H9 (cell line): Measurements from ENCODE around the gene BCL2L2. TPM values are rescaled to one million over a fixed set of nuclear protein-coding genes. Genes with fewer than 3 reads are reported as not detected.

Source experiments
- DNase-seq: peaks from one replicate; pipeline ENCODE4 v3.0.0-alpha.2; 2017
- H2AFZ ChIP-seq: one replicate; pipeline ENCODE4 v1.6.1; 2013; ENCODE audit warnings: mild to moderate bottlenecking, low read length, control low read depth, moderate library complexity
- H2AK5ac ChIP-seq: 2 replicates; pipeline ENCODE4 v1.6.1; 2013; ENCODE audit warnings: low read length, control low read depth, mixed read lengths; ENCODE audit not compliant: insufficient read length
- H2BK120ac ChIP-seq: one replicate; pipeline ENCODE4 v1.6.1; 2013; ENCODE audit warnings: low read depth, mild to moderate bottlenecking, low read length, control low read depth, inconsistent platforms; ENCODE audit not compliant: poor library complexity, severe bottlenecking
- H2BK12ac ChIP-seq: 2 replicates; pipeline ENCODE4 v1.6.1; 2013; ENCODE audit warnings: low read length, control low read depth, mixed read lengths, low read depth; ENCODE audit not compliant: insufficient read length
- H2BK15ac ChIP-seq: 2 replicates; pipeline ENCODE4 v1.6.1; 2013; ENCODE audit warnings: low read depth, low read length, control low read depth
- H2BK20ac ChIP-seq: one replicate; pipeline ENCODE4 v1.6.1; 2013; ENCODE audit warnings: low read depth, mild to moderate bottlenecking, low read length, control low read depth, inconsistent platforms; ENCODE audit not compliant: poor library complexity, severe bottlenecking
- H2BK5ac ChIP-seq: 2 replicates; pipeline ENCODE4 v1.6.1; 2013; ENCODE audit warnings: low read length, control low read depth, mixed read lengths; ENCODE audit not compliant: insufficient read length
- H3K14ac ChIP-seq: 2 replicates; pipeline ENCODE4 v1.6.1; 2013; ENCODE audit warnings: low read length, control low read depth; ENCODE audit not compliant: insufficient read depth
- H3K18ac ChIP-seq: 2 replicates; pipeline ENCODE4 v1.6.1; 2013; ENCODE audit warnings: low read depth, mild to moderate bottlenecking, mixed read lengths, low read length, control low read depth; ENCODE audit not compliant: insufficient read length
- H3K23ac ChIP-seq: 2 replicates; pipeline ENCODE4 v1.6.1; 2013; ENCODE audit warnings: low read length, control low read depth, mixed read lengths, low read depth; ENCODE audit not compliant: insufficient read length
- H3K23me2 ChIP-seq: 2 replicates; pipeline ENCODE4 v1.6.1; 2013; ENCODE audit warnings: low read depth, mild to moderate bottlenecking, mixed read lengths, low read length, control low read depth; ENCODE audit not compliant: insufficient read length, poor library complexity, severe bottlenecking
- H3K27ac ChIP-seq: 2 replicates; pipeline ENCODE4 v1.5.1; 2013; ENCODE audit warnings: low read length, control low read depth, mixed read lengths, low read depth; ENCODE audit not compliant: insufficient read length
- H3K27me3 ChIP-seq: 2 replicates; pipeline ENCODE4 v1.6.1; 2013; ENCODE audit warnings: low read length, control low read depth, inconsistent platforms; ENCODE audit not compliant: insufficient read depth
- H3K4ac ChIP-seq: 2 replicates; pipeline ENCODE4 v1.6.1; 2013; ENCODE audit warnings: low read depth, mild to moderate bottlenecking, control low read depth, inconsistent platforms, low read length, moderate library complexity
- H3K4me1 ChIP-seq: 2 replicates; pipeline ENCODE4 v1.6.1; 2013; ENCODE audit warnings: low read length, control low read depth, inconsistent platforms; ENCODE audit not compliant: insufficient read depth
- H3K4me2 ChIP-seq: 2 replicates; pipeline ENCODE4 v1.6.1; 2013; ENCODE audit warnings: low read length, control low read depth, mixed read lengths; ENCODE audit not compliant: insufficient read length, insufficient read depth
- H3K56ac ChIP-seq: 2 replicates; pipeline ENCODE4 v1.6.1; 2013; ENCODE audit warnings: low read depth, mild to moderate bottlenecking, mixed read lengths, low read length, control low read depth; ENCODE audit not compliant: insufficient read length
- H3K79me1 ChIP-seq: 2 replicates; pipeline ENCODE4 v1.6.1; 2013; ENCODE audit warnings: low read depth, mild to moderate bottlenecking, moderate library complexity, low read length, control low read depth, inconsistent platforms; ENCODE audit not compliant: insufficient read depth, poor library complexity, severe bottlenecking
- H3K79me2 ChIP-seq: 2 replicates; pipeline ENCODE4 v1.6.1; 2013; ENCODE audit warnings: low read length, control low read depth, inconsistent platforms; ENCODE audit not compliant: insufficient read depth
- H3K9ac ChIP-seq: 2 replicates; pipeline ENCODE4 v1.6.1; 2013; ENCODE audit warnings: low read length, control low read depth, mixed read lengths; ENCODE audit not compliant: insufficient read length; ENCODE audit errors: extremely low read depth
- H3K9me3 ChIP-seq: one replicate; pipeline ENCODE4 v1.6.1; 2013; ENCODE audit warnings: low read depth, low read length, inconsistent platforms; ENCODE audit not compliant: control insufficient read depth
- H3T11ph ChIP-seq: one replicate; pipeline ENCODE4 v1.6.1; 2013; ENCODE audit warnings: mild to moderate bottlenecking, low read length, control low read depth, inconsistent platforms
- H4K20me1 ChIP-seq: one replicate; pipeline ENCODE4 v1.6.1; 2013; ENCODE audit not compliant: control insufficient read depth, insufficient read length, insufficient read depth
- H4K5ac ChIP-seq: 2 replicates; pipeline ENCODE4 v1.6.1; 2013; ENCODE audit warnings: low read depth, mild to moderate bottlenecking, mixed read lengths, low read length, control low read depth; ENCODE audit not compliant: insufficient read length
- H4K8ac ChIP-seq: replicated peaks from 2 replicates; pipeline ENCODE4 v1.6.1; 2013; ENCODE audit warnings: low read length, control low read depth, mixed read lengths, low read depth; ENCODE audit not compliant: insufficient read length
- H4K91ac ChIP-seq: 2 replicates; pipeline ENCODE4 v1.6.1; 2013; ENCODE audit warnings: low read depth, mild to moderate bottlenecking, moderate library complexity, mixed read lengths, low read length, control low read depth; ENCODE audit not compliant: insufficient read length
- H3K27ac Mint-ChIP-seq, 3 experiments: 2 replicates in 2 of 3; 3 replicates in 1 of 3; pipeline ENCODE4 v1.8.0; 2020 to 2021; ENCODE audit warnings: mixed read lengths in 3 of 3, mild to moderate bottlenecking in 1 of 3, moderate library complexity in 1 of 3
- H3K27me3 Mint-ChIP-seq: 2 replicates; pipeline ENCODE4 v1.8.0; 2021; ENCODE audit warnings: low read depth, mild to moderate bottlenecking, moderate library complexity, mixed read lengths
- H3K36me3 Mint-ChIP-seq, 3 experiments: 2 replicates in 2 of 3; 3 replicates in 1 of 3; pipeline ENCODE4 v1.8.0; 2020 to 2021; ENCODE audit warnings: low read depth in 3 of 3, mixed read lengths in 3 of 3; ENCODE audit not compliant: insufficient read depth in 1 of 3
- H3K4me1 Mint-ChIP-seq, 2 experiments: 2 replicates each; pipeline ENCODE4 v1.8.0; 2020; ENCODE audit warnings: mixed read lengths in 2 of 2
- H3K4me3 Mint-ChIP-seq, 2 experiments: 2 replicates in 1 of 2; 3 replicates in 1 of 2; pipeline ENCODE4 v1.8.0; 2020 to 2021; ENCODE audit warnings: mild to moderate bottlenecking in 2 of 2, mixed read lengths in 2 of 2, moderate library complexity in 1 of 2
- H3K9me3 Mint-ChIP-seq, 2 experiments: 2 replicates in 1 of 2; 3 replicates in 1 of 2; pipeline ENCODE4 v1.8.0; 2020; ENCODE audit warnings: mild to moderate bottlenecking in 2 of 2, mixed read lengths in 2 of 2, moderate library complexity in 1 of 2
- CTCF ChIP-seq: fragments of 200-600 bp; sonication (generic); conservative IDR thresholded peaks from 3 replicates; pipeline ENCODE4 v1.8.0; 2021; ENCODE audit warnings: antibody characterized with exemption, mild to moderate bottlenecking
- WGBS: extraction: QIAGEN DNeasy Blood & Tissue Kit; methylation state at CpG from one replicate; pipeline ENCODE4 v1.1.7; 2013; ENCODE audit warnings: missing lambda C conversion rate, low lambda C conversion rate, mixed read lengths; ENCODE audit not compliant: insufficient read length; ENCODE audit errors: extremely low coverage; 5-methylcytosine and 5-hydroxymethylcytosine counted together
- total RNA-seq: library from RNA; stranded (reverse); gene quantifications from 2 replicates; pipeline ENCODE4 v1.2.1, GENCODE V29; 2021

The BCL2L2 gene
- total RNA-seq, 1 experiment from 2014 or later, result 8.4 TPM

- Histone ChIP-seq H3K4ac (no peak overlapping the region), H3K27ac (no peak overlapping the region), H2AK5ac (no peak overlapping the region), H3K23ac (no peak overlapping the region), H4K8ac (no peak overlapping the region), H2BK15ac (no peak overlapping the region), H2AFZ (no peak overlapping the region), H3K27me3 (peaks cover 13% of the 10 kb centered on the region), H3K9me3 (no peaks in the 10 kb centered on the region), H3T11ph (no peak overlapping the region), H3K79me2 (no peaks in the 10 kb centered on the region), H2BK120ac (no peak overlapping the region), H4K91ac (no peak overlapping the region), H2BK20ac (no peak overlapping the region), H3K9ac (peak overlapping the region; percentile 33), H2BK5ac (no peak overlapping the region), H2BK12ac (no peak overlapping the region), H3K4me2 (peak overlapping the region; percentile 88), H4K20me1 (no peaks in the 10 kb centered on the region), H3K56ac (no peak overlapping the region), H3K14ac (0 out of 2 replicates have a peak overlapping the region, but pooled peaks have one; percentile 41), H3K23me2 (peaks cover 19% of the 10 kb centered on the region), H3K79me1 (no peaks in the 10 kb centered on the region), H3K4me1 (no peaks in the 10 kb centered on the region), H3K18ac (no peak overlapping the region), H4K5ac (no peak overlapping the region)
- Mint-ChIP-seq H3K27ac (peak overlapping the region; percentile 86 to 97 (median 96); a peak in 5 of 7 replicates), H3K9me3 (no peaks in the 10 kb centered on the region), H3K4me1 (peaks cover 16 to 24% of the 10 kb centered on the region in 2 experiments), H3K4me3 (peak overlapping the region; percentile 84 to 89), H3K36me3 (peaks cover 0 to 10% (median 0%) of the 10 kb centered on the region in 3 experiments; a peak in 1 of 7 replicates), H3K27me3 (peaks cover 63% of the 10 kb centered on the region)
- DNase-seq, result peak; percentile 97
- WGBS, result no CpG with 5 or more reads among the region's 87 CpGs
- peak; percentile 80 for TF ChIP-seq CTCF
Observed at GRCh38 chr14:23301288-23301968, 5.2 kb upstream of the BCL2L2 start.
